RWPE2 (cell line): ENCODE measurements around the gene ENTPD7.
"Not testable (repeated sequence)": the region's sequence is repeated elsewhere in the genome, so short reads cannot be mapped to it uniquely, and the experiment has no call there.

Experiments
- ATAC-seq: fragments of 200-7000 bp; cut with Tn5 transposase; 3 replicates; pipeline ENCODE4 v1.9.1; 2021; ENCODE audit warnings: low read depth
- DNase-seq: peaks from one replicate; pipeline ENCODE4 v3.0.0-alpha.2; 2020; ENCODE audit warnings: low spot score
- H3K27ac ChIP-seq: fragments of 450-650 bp; 2 replicates; pipeline ENCODE4 v1.5.1; 2017; ENCODE audit warnings: mild to moderate bottlenecking; ENCODE audit not compliant: poor library complexity, severe bottlenecking
- H3K27me3 ChIP-seq: fragments of 250-450 bp; sonication (Bioruptor Pico); 2 replicates; pipeline ENCODE4 v1.5.1; 2021; ENCODE audit warnings: mild to moderate bottlenecking, moderate library complexity; ENCODE audit not compliant: insufficient read depth, poor library complexity, severe bottlenecking
- H3K36me3 ChIP-seq: fragments of 250-450 bp; sonication (Bioruptor Pico); 2 replicates; pipeline ENCODE4 v1.5.1; 2020; ENCODE audit warnings: low read depth, mild to moderate bottlenecking, moderate library complexity
- H3K4me1 ChIP-seq: fragments of 250-450 bp; sonication (Bioruptor Pico); 2 replicates; pipeline ENCODE4 v1.5.1; 2021; ENCODE audit warnings: mild to moderate bottlenecking, moderate library complexity; ENCODE audit not compliant: insufficient read depth, poor library complexity, severe bottlenecking
- H3K4me3 ChIP-seq: fragments of 250-450 bp; sonication (Bioruptor Pico); 2 replicates; pipeline ENCODE4 v1.5.1; 2021; ENCODE audit warnings: mild to moderate bottlenecking, moderate library complexity; ENCODE audit not compliant: severe bottlenecking
- H3K9me3 ChIP-seq: fragments of 250-450 bp; sonication (Bioruptor Pico); 2 replicates; pipeline ENCODE4 v1.5.1; 2021; ENCODE audit warnings: mild to moderate bottlenecking, moderate library complexity; ENCODE audit not compliant: severe bottlenecking
- TF ChIP-seq, protein P1 (sequence below): fragments of 450-650 bp; IDR thresholded peaks from one replicate; pipeline ENCODE4 v1.5.1; 2017; ENCODE audit warnings: mild to moderate bottlenecking, moderate library complexity; ENCODE audit not compliant: poor library complexity, severe bottlenecking

Gene ENTPD7

DNA sequence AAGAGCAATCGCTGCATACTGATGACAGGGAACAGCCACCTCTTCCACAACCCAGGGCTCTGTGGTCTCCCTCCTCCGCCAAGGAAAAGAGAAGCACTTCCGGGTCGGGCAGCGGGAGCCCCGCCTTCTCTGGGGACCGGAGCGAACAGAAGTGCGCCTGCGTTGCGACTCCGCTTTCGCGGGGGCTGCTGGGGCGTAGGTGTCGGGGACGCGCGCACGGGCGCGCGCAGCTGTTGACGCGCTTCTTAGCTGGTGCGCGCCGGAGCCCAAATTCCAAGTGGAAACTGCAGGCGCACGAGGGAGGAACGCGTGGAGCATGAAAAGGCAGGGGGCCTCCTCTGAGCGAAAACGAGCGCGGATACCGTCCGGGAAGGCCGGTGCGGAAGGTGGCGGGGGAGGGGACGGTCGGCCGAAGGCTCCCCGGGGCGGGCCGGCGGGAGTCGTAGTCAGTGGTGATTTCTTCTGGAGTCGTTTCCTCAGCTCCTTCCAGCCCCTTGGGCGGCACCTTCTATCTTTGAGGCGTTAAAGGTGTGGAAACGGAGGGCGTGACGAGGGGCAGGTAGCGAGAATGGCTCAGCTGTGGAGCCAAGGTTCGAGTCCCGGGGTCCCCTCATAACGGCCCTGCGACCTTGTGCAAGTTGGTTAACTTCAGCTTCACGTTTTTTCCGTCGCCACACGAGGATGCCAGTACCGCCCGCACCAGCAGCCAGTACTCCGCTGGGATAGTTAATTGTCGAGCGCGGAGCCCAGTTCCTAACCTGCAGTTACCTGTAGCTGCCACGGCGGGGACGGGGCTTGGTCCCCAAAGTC is 72.9 kb downstream of the ENTPD7 start, which contains the start of the genes COX15 and CUTC:
COX15 (minus strand) TSS at position 95 of the 810 bp plus-strand sequence; CDS start at position 17, 78 bp downstream.
CUTC (plus strand) TSS at position 202 of the 810 bp plus-strand sequence; CDS start at position 317, 115 bp downstream.
- DNase-seq (peak; percentile 96), ATAC-seq (peak; percentile 89)
- H3K27me3 ChIP-seq, result no peaks in the 10 kb centered on the region
- peaks cover 9% of the 10 kb centered on the region for H3K4me1 ChIP-seq
- no peaks in the 10 kb centered on the region for H3K9me3 ChIP-seq
- H3K4me3 ChIP-seq, result peak within 1 kb of the TSS; percentile 53
- TF ChIP-seq, protein P1, sequence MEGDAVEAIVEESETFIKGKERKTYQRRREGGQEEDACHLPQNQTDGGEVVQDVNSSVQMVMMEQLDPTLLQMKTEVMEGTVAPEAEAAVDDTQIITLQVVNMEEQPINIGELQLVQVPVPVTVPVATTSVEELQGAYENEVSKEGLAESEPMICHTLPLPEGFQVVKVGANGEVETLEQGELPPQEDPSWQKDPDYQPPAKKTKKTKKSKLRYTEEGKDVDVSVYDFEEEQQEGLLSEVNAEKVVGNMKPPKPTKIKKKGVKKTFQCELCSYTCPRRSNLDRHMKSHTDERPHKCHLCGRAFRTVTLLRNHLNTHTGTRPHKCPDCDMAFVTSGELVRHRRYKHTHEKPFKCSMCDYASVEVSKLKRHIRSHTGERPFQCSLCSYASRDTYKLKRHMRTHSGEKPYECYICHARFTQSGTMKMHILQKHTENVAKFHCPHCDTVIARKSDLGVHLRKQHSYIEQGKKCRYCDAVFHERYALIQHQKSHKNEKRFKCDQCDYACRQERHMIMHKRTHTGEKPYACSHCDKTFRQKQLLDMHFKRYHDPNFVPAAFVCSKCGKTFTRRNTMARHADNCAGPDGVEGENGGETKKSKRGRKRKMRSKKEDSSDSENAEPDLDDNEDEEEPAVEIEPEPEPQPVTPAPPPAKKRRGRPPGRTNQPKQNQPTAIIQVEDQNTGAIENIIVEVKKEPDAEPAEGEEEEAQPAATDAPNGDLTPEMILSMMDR, result peak; percentile 42
- H3K27ac ChIP-seq, result peak within 1 kb of the TSS; percentile 82
- peaks cover 38% of the 10 kb centered on the region for H3K36me3 ChIP-seq

DNA sequence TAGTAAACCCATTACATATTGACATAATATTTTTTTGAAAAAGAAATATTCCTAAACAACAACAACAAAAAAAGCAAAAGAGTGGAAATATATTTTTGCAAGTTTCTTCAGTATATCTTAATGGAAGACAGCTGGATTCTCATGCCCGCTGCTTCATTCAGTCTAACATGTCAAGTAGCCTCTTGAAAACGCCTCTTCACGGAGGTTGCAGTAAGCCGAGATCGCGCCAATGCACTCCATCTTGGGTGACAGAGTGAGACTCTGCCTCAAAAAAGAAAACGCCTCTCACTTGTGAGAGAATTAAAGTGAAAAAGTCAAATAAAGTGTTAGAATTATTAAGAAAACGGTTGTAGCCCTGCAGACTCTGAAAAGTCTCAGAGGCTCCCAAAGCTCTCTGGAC is 74.1 kb downstream of the ENTPD7 start:
- DNase-seq, result no peak
- Histone ChIP-seq H3K27ac (peak overlapping the region; percentile 82), H3K4me3 (peak overlapping the region; percentile 53), H3K9me3 (no peaks in the 10 kb centered on the region), H3K27me3 (no peaks in the 10 kb centered on the region), H3K4me1 (peaks cover 12% of the 10 kb centered on the region), H3K36me3 (peaks cover 38% of the 10 kb centered on the region)
- ATAC-seq, result no peak
- TF ChIP-seq, protein P1, result no peak

DNA sequence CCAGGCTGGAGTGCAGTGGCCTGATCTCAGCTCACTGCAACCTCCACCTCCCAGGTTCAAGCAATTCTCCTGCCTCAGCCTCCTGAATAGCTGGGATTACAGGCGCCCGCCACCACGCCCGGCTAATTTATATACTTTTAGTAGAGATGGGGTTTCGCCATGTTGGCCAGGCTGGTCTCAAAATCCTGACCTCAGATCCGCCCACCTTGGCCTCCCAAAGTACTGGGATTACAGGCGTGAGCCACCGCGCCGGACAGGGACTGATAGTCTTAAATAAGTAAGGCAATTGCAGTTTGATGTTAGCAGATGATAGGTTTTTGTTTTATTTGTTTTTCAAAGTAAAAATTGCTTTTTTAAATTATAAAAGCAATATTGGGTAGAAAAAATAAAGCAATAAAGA is 74.8 kb downstream of the ENTPD7 start:
- Histone ChIP-seq H3K4me1 (peaks cover 16% of the 10 kb centered on the region), H3K36me3 (peaks cover 39% of the 10 kb centered on the region)
- H3K27ac ChIP-seq, H3K9me3 ChIP-seq, H3K27me3 ChIP-seq, H3K4me3 ChIP-seq, DNase-seq, ATAC-seq: not testable (repeated sequence)

DNA sequence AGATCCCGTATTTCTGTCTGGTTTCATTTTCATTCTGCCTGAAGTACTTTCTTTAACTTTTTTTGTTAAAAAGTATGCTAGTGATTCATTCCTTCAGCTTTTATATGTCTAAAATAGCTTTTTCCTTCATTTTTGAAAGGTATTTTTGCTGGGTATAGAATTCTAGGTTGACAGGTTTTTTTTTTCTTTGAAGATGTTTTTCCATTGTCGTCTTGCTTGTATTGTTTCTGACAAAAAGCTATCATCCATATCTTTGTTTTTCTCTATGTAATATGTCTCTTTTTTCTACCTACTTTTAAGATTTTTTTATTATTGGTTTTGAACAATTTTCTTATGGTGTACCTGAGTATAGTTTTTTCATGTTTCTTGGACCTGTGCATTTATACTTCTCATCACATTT is 81.0 kb downstream of the ENTPD7 start:
- no peaks in the 10 kb centered on the region for H3K27me3 ChIP-seq
- no peak for DNase-seq
- TF ChIP-seq, protein P1, result no peak
- peaks cover 10% of the 10 kb centered on the region for H3K9me3 ChIP-seq
- peaks cover 7% of the 10 kb centered on the region for H3K4me1 ChIP-seq
- H3K36me3 ChIP-seq, result peaks cover 97% of the 10 kb centered on the region
- no peak for ATAC-seq
- no peak overlapping the region for H3K27ac ChIP-seq
- H3K4me3 ChIP-seq, result no peak overlapping the region

DNA sequence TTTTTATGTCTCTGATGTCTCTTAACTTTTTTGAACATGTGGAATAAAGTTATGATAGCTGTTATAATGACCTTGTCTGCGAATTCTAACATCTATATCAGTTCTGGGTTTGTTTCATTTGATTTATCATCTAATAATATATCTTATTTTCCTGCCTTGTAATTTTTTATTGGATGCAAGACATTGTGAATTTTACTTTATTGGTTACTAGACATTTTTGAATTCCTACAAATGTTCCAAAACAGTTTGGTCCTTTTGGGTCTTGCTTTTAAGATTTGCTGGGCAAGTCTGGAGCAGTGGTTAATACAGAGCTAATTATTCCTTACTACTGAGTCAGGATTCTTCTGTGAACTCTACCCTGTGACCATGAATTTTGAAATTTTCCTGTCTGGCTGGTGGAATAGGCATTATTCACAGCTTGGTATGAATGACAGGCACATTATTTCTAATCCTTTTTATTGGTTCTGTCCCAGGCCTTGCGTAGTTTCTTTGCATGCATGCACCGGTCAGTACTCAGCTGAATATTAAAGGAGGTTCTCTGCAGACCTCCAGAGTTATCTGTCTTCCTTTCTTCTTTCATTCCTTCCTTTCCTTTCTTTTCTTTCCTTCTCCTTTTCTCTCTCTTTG is 81.7 kb downstream of the ENTPD7 start:
- H3K27ac ChIP-seq, result no peak overlapping the region
- ATAC-seq, result no peak
- H3K9me3 ChIP-seq, result peaks cover 10% of the 10 kb centered on the region
- DNase-seq, result no peak
- H3K4me3 ChIP-seq, result no peak overlapping the region
- TF ChIP-seq, protein P1, result no peak
- no peaks in the 10 kb centered on the region for H3K27me3 ChIP-seq
- peaks cover 100% of the 10 kb centered on the region for H3K36me3 ChIP-seq
- peaks cover 7% of the 10 kb centered on the region for H3K4me1 ChIP-seq
